NCI-H1930 (cell line): ENCODE results near the gene ZCCHC7.
"Not testable (repeated sequence)": the region's sequence is repeated elsewhere in the genome, so short reads cannot be mapped to it uniquely, and the experiment has no call there.

Experiments used
- DNase-seq, 2 experiments: peaks; one replicate each; lab custom pipeline; 2025; lab: John Stamatoyannopoulos, UW

Gene ZCCHC7

GRCh38 chr9:37119907-37120842 lies at the start of gene ZCCHC7:
TSS of gene ZCCHC7 (plus strand) at chr9:37120574.
- peak; percentile 93 to 97 for DNase-seq

GRCh38 chr9:37074790-37075189 lies 45.6 kb upstream of the ZCCHC7 start:
- not testable (repeated sequence) for DNase-seq

DNA sequence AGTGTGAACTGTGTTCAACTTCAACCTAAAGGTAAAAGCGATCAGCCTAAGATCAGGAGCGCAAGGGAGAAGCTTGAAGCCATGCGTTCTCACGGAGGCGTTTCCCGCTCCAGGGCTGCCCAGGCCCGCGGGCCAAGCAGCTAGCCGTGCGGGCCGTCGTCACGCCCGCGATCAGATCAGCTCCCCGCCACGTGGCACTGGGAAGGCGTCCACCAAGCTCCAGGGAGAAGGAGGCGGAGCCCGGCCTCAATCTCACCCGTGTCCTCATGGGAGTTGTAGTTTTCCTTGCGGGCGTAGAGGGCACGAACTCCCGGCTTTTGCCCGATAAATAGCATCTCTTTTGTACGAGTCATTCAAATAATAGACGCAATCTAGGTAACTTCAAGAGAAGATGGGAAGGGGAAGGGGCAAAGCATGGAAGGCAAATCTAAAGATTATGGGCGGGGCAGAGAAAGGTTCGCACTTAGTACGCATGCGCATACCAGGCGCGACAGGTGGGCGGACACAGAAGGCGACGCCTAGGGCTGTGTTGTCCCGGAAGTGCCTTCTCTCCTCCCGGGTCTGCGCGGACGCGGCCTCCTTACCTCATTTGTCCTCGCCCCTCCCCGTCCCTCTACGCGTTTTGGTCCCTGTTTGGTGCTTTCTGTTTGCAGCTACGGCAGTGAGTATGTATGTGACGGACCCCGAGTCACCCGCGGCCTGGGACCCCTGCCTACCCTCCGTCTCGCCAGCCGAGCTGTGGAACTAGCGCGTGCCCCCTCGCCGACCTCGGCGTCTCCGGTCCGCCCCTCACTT lies 40.8 kb upstream of the ZCCHC7 start:
- DNase-seq, result peak; percentile 95 to 96

GRCh38 chr9:37080165-37080628 lies 40.2 kb upstream of the ZCCHC7 start:
- DNase-seq, result not testable (repeated sequence)

- not testable (repeated sequence) for DNase-seq
These were observed 38.9 kb upstream of the ZCCHC7 start for GRCh38 chr9:37081507-37081906.

- DNase-seq, result no peak
These were observed 38.1 kb upstream of the ZCCHC7 start for GRCh38 chr9:37082214-37082765.

- no peak for DNase-seq
These were observed 36.7 kb upstream of the ZCCHC7 start for GRCh38 chr9:37083654-37084053.

- DNase-seq, result no peak
These were observed 35.1 kb upstream of the ZCCHC7 start for GRCh38 chr9:37085233-37085632.

GRCh38 chr9:37092714-37093295 lies 27.6 kb upstream of the ZCCHC7 start:
- not testable (repeated sequence) for DNase-seq

DNA sequence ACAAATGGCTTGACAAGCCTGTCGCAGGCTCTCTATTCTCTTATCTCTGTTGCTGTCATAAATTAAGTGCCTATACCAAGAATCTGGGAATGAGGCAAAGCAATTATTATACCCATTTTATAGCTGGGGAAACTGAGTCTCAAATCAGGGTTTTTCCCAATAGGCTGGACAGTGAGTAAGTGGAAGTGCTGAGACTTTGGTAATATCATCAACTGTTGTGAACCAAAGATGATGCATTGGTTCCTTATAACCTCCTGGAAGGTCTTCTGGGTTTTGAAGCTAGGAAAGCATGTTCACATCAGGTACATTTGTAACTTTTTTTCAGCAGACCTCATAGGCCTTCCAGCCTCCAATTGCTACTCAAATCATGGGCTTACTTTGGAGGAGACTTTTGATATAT lies 25.6 kb upstream of the ZCCHC7 start:
- no peak for DNase-seq

DNA sequence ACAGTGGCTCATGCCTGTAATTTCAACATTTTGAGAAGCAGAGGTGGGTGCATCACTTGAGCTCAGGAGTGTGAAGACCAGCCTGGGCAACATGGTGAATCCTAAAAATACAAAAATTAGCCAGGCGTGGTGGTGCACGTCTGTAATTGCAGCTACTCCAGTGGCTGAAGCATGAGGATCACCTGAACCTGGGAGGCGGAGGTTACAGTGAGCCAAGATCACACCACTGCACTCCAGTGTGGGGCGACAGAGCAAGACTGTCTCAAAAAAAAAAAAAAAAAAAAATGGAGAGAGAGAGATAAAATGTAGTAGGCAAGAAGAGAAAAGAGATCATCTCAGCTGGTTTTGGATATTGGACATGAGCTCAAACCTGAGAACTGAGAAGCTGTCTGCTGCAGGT lies 23.7 kb upstream of the ZCCHC7 start:
- DNase-seq, result no peak

GRCh38 chr9:37097294-37097693 lies 23.1 kb upstream of the ZCCHC7 start:
- DNase-seq, result no peak

DNA sequence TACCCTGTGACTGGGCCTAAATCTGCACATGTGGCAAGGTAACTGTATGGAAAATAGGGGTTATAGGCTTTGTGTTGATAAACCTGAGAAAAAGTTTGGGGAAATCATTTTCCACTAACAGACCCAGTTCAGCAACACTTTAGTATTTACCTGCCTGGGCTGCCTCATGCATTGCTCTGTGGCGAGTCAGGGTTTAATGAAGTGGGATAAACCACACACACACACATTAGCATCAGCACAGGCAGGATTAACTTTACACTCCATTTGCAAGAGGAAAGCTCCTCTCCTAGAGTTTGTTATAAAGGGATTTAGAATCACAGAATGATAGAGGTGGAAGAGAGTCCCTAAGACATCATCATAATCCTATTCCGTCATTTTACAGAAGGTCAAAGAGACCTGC lies 20.0 kb upstream of the ZCCHC7 start:
- no peak for DNase-seq

DNA sequence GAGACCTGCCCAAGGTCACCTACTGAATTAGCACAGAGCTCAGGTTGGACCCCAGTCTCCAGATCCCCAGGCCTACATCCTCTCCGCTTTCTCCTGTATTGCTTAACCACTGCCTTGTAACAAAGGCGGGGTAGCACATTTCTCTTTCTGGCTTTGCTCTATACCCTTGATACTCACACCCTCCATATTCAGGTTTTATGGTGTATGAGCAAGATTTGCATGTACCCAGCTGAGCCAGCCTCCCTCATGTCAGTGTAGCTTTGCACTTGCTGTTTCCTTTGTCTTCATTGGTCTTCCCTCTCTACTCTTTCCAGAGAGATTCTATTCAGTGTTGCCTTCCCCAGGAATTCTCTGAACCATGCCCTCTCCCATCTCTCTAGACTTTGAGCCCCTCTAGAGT lies 19.6 kb upstream of the ZCCHC7 start:
- no peak for DNase-seq

GRCh38 chr9:37102486-37102885 lies 17.9 kb upstream of the ZCCHC7 start:
- no peak for DNase-seq

DNA sequence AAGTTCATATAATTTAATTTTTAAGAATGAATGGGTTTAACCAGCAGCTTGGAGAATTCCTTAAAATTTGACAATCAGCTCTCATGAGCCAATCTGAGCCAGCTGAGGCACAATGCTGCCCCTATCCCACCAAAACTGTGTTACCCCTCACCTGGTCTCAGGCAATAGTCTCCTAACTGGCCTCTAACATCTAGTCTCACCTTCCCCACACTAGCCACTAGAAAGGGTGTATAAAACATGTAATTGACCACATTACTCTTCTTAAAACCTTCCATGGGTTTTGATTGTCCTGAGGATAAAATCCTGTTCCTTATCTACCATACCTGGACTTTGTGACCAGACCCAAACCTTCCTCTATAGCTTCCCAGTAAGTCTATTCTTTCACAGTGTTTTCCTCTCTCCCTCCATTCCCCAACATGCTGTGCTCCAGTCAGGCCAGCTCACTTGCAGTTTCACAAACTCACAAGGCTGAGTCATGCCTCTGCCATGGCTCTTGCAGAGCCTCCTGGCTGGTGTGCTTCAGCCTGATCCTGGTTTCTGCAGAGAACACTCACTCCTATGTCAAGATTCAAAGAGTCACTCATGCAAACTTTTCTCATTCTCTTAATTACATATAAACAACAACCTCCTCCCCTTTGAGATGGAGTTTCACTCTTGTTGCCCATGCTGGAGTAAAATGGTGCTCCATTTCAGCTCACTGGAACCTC lies 16.0 kb upstream of the ZCCHC7 start:
- no peak for DNase-seq

- DNase-seq, result no peak
These were observed 15.1 kb upstream of the ZCCHC7 start for GRCh38 chr9:37105234-37105633.

DNA sequence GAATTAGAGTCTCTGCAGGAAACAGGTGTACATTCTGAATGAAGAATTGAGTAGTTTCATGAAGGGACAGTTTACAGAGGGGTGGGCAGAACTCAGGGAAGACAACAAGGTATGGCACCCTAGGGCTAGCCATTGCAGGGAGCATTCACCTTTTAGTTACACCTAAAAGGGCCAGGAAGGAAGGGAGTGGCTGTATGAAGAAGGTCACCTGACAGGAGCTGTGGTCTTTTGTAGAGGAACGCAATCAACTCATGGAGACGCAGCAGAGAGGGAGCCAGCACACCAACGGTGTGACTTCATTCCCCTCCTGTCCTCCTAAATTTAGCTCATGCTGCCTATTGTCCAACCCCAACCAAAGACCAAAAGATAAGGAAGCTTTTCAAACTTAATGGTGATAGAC lies 12.7 kb upstream of the ZCCHC7 start:
- no peak for DNase-seq

DNA sequence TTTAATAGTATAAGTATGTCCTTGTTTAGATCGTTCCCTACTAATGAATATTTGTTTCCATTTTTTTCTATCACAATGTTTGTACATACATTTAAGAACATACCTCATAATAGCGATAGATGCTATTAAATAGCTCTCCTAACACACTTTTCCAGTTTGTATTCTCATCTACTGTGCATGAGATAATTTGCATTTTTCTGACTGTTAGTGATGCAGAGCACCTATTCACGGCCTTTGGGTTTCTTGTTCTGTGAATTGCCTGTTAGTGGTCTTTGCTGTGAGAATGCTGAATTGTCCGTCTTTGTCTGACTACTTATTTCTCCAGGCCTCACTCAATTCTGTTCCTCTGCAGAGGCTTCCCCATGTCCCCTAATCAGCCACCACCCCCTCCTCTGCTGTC lies 5.9 kb upstream of the ZCCHC7 start:
- not testable (repeated sequence) for DNase-seq

- DNase-seq, result no peak
These were observed 2.4 kb upstream of the ZCCHC7 start for GRCh38 chr9:37117956-37118355.

GRCh38 chr9:37119360-37119759 lies 1.0 kb upstream of the ZCCHC7 start:
- DNase-seq, result no peak
